Amniotic stem cell (primary cell): ENCODE measurements around the gene ULK4.
A peak's percentile ranks its signal among the peaks of the same experiment; 100 is the strongest.

ENCODE experiments used
- DNase-seq: peaks from one replicate; lab custom pipeline; 2025; lab: John Stamatoyannopoulos, UW

The ULK4 gene

GRCh38 chr3:41222012-41222411 is 739.9 kb downstream of the ULK4 start:
- DNase-seq = no peak

DNA sequence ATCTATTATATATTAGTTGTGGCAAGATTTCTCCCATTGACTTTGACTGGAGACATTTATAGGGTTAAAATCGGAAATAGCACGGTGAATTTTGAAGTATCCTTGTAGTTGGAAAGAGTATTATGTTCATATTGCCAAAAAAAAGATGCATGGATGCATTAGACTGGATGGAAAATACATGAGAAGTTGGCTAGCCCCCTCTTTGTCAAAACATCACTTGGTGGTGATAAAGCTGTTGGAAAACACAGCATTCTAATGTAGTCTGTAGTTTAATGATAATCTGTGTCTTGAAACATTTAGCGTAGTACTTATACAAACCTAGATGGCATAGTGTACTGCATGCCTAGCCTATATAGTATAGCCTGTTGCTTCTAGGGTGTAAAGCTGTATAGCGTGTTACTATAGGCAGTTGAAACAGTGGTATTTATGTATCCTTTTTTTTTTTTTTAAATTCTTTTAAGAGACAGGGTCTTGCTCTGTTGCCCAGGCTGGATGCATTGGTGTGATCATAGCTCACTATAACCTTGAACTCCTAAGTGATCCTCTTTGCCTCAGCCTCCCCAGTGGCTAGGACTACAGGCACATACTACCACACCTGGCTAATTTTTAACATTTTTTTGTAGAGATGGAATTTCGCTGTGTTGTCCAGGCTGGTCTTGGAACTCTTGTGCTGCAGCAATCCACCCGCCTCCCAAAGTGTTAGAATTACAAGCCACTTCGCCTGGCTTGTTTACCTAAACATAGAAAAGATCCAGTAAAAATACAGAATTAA is 740.8 kb downstream of the ULK4 start:
- DNase-seq = no peak

GRCh38 chr3:41219424-41219823 is 742.5 kb downstream of the ULK4 start:
- no peak for DNase-seq

GRCh38 chr3:41216993-41217392 is 744.9 kb downstream of the ULK4 start:
- no peak for DNase-seq

GRCh38 chr3:41216422-41216821 is 745.5 kb downstream of the ULK4 start:
- no peak for DNase-seq

- DNase-seq = no peak
These were observed 748.3 kb downstream of the ULK4 start for GRCh38 chr3:41213588-41213987.

DNA sequence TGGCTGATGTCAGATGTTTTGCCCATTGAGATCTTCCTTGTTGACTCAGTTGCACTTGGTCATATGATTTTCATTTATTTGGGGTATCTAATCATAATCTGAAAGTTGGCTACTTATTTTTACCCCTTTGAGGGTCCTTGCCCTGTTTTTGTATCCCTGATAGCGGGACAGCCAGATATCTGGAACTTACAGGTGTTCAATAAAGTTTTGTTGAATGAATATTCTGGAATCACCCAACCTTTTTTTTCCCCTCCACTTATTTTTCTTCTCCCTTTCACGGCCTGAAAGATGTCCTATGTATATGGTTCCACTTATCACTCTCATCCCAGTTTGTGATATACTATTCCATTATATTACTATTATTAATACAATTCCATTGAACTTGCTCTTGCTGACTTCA is 749.8 kb downstream of the ULK4 start:
- no peak for DNase-seq

DNA sequence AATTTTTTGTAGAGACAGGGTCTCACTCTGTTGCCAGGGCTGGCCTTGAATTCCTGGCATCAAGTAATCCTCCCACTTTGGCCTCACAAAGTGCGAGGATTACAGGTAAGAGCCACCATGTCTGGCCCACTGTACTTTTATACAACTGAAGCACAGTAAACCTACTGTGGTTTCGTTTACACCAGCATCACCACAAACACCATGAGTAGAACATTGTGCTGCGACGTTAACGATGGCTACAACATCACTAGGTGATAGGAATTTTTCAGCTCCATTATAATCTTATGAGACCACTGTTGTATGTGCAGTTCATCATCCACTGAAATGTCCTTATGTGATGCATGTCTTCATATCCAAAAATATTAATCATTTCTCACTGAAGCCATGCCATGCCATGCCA is 750.9 kb downstream of the ULK4 start:
- DNase-seq = no peak

DNA sequence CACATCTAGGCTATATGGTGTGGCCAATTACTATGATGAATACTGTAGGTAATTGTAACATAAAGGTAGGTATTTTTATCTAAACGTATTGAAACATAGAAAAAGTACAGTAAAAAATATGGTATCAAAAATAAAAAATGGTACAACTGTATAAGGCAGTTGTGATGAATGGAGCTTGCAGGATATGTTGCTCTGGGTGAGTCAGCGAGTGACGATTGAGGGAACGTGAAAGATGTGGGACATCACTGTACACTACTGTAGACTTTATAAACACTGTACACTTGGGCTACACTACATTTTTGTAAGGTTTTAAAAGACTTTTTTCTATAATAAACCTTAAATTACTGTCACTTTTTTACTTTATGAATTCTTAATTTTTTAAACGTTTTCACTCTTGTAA is 752.3 kb downstream of the ULK4 start:
- no peak for DNase-seq

DNA sequence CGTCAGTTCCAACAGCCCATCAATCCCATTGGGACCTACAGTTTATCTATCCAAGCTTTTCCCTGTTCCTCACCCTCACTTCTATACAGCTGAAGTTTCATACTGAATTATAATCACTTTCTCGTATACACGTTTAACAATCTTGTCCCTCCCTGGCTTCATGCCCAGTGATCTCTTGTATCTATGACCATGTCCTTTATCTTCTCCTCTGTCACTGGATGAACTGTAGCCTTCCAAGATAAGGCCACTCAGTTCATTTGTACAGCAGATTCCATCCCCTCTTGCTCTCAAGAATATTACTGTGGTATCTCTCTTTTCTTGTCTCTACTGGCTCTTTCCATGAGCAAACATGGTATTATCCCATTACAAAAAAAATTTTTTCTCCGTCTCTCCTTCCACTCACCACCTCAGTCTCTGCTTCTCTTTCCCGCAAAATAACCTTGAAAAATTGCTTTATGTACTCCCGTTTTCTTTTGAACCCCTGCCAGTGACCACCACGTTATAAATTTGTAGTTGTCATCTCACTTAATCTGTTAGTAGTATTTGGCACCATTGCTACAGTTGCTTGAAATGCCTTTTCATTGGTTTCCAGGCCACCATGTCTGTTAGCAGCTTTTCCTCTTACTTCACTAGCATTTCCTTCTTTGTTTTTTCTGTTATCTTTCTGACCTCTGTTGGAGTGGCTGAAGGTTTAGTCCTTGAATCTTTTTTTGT is 753.2 kb downstream of the ULK4 start:
- no peak for DNase-seq

GRCh38 chr3:41207355-41207754 is 754.5 kb downstream of the ULK4 start:
- no peak for DNase-seq

GRCh38 chr3:41205591-41205990 is 756.3 kb downstream of the ULK4 start:
- no peak for DNase-seq

DNA sequence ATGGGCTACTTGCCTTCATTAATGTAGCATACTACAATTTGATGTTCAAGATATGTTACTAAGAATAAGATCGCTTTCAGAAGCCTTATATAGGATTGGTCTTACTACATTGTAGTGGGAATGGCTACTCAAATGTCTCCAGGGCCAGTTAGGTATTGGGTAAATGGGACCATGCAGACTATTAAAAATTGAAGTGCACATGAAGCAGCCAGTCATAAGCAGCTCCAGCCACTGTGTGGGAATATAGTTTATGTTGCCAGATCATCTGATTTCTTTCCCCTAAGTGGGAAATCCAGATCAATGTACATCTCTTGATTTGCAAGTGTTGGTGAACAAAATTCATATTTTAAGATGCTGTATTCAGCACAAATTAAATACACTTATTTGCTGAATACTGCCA is 757.5 kb downstream of the ULK4 start:
- no peak for DNase-seq

DNA sequence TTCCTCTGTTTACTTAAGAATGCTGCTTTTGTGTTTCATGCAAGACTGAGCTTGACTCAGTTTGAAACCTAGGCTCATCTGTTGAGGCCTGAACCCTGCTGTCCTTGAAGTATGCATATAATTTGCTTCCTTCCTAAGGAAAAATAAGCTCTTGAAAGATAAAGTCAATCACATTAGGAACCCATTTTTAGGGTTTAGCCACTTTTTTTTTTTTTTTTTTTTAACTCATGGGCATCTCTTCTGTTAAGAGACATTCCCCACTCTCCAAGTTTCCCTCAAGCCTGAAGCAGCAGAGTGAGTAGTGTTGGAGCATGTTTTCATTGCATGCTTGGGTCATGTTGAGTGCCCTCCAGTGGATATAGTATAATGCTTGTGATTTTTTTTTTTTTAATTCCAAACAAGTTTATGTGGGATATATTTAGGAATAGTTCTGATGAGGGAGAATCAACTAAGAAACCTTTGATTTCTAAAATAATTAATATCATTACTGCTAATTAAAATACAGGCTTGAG is 759.0 kb downstream of the ULK4 start:
- no peak for DNase-seq

DNA sequence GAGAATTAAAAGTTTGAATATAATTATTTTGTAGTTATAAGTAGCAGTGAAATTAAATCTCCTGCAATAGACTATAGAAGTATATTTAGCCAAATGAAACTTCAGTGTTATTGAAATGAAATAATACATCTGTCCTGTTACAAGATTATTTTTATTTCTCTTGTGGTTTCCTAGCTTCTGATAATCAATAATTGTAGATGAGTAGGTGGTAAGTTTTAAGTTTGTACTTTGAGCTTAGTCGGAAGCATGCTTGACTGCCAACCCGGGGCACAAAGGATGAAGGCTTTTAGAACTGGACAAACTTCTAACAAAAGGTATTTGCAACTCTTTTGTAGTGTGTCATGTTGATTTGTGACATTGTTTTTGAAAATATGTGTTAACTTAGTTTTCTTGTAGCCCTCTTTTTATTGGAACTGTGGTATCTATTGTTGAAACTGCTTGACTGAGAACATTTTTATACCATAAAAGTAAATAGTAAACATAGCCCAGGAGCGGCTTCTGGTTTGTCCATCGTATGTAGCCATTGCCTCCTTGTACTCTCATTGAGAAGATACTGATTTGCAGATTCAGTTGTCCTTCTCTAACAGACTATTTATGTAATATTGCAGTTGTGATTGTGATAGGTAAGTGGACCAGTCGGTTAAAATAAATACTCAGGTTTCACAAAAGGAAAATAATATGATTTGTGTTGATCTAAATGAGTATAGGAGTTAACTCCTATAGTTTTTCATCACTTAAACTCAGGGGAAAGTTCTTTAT is 759.6 kb downstream of the ULK4 start:
- DNase-seq = no peak

DNA sequence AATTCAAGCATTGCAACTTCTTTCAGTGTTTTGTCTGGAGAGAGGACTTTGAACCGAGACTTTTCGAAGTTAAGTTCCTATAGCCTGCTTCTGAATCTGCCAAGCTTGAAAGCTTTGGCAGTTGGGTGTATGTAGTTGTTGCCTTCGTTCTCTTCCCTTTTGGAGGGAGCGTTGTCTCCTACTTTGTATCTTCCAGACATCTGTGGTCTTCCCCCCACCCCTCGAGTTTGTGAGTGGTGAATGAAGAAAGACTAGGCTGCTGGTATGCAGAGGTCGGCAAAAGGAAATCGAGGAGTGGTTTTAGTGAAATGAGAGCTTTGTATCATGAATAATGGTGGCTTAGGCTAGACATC is 761.3 kb downstream of the ULK4 start:
- no peak for DNase-seq

GRCh38 chr3:41199866-41200668 is 761.8 kb downstream of the ULK4 start:
- no peak for DNase-seq

DNA sequence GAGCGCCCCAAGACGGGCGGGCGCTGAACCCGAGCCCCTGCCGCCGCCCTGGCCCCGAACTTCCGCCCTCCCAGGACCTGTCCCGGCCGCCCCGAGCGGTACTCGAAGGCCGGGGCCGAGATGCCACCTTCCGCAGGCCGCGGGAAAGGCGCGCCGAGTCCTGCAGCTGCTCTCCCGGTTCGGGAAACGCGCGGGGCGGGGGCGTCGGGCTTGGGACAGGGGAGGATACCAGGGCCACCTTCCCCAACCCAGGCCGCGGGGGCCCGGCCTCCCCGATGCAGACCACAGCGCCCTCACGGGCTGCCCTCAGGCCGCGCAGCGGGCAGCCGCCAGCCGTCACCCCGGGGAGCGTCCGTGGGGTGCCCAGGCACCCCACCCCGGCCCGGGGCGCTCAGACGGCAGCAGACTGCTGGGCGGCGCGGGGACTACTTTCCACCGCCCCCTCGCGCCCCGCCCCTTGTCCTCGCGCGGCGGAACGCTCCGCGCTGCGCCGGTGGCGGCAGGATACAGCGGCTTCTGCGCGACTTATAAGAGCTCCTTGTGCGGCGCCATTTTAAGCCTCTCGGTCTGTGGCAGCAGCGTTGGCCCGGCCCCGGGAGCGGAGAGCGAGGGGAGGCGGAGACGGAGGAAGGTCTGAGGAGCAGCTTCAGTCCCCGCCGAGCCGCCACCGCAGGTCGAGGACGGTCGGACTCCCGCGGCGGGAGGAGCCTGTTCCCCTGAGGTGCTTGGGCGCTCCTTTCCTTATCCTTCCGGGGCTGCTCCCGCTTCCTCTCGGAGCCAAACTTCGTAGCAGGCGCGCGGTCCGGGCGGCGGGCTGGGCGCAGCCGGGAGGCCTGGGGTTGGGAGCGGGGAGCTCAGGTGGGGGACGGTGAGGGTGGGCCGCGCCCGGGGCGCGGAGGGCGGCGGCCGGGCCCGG is 762.7 kb downstream of the ULK4 start, which contains the start of gene CTNNB1:
CTNNB1 (plus strand) TSS at position 556 of the 916 bp plus-strand sequence. CDS start 24,564 bp downstream, outside the sequence.
- peak; percentile 85 for DNase-seq

- DNase-seq = no peak
These were observed 763.4 kb downstream of the ULK4 start for GRCh38 chr3:41198526-41198925.

DNA sequence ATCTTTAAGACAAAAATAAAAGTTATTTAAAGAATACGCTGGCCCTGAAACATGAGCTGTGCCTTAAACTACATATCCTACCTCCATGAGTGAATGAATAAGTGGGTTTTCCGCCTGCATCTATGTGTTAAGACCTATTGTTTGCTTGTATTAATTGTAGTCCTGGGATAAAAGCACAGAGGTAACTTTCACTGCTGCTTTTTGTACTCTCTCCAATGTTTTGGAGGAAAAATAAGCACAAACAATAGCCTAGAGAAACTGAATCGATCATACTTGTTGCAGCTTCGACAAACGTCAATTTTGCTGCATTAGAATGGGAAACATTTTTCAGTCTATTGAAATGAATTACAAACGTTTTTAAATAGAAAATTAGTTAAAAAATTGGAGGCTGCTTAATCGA is 763.9 kb downstream of the ULK4 start:
- no peak for DNase-seq
